Neural progenitor cell (in vitro differentiated cells): ENCODE measurements around the gene PRKAG2. TPM values are rescaled to one million over a fixed set of nuclear protein-coding genes. Genes with fewer than 3 reads are reported as not detected.

Experiments used
- DNase-seq: peaks from one replicate; pipeline ENCODE4 v3.0.0-alpha.2; 2016; ENCODE audit warnings: low spot score
- H2AFZ ChIP-seq: fragments of 200-600 bp; sonication (generic); replicated peaks from 2 replicates; pipeline ENCODE4 v1.6.1; 2016; ENCODE audit warnings: antibody characterized with exemption
- H3F3A ChIP-seq: fragments of 200-600 bp; sonication (generic); 2 replicates; pipeline ENCODE4 v1.6.1; 2016; ENCODE audit warnings: antibody characterized with exemption, low read depth
- H3K27ac ChIP-seq: fragments of 200-600 bp; sonication (generic); 2 replicates; pipeline ENCODE4 v1.5.1; 2016; ENCODE audit warnings: mild to moderate bottlenecking
- H3K27me3 ChIP-seq: fragments of 200-600 bp; sonication (generic); 2 replicates; pipeline ENCODE4 v1.6.1; 2016; ENCODE audit warnings: mild to moderate bottlenecking, moderate library complexity
- H3K36me3 ChIP-seq: fragments of 200-600 bp; sonication (generic); 2 replicates; pipeline ENCODE4 v1.5.1; 2016
- H3K4me1 ChIP-seq: fragments of 200-600 bp; sonication (generic); 2 replicates; pipeline ENCODE4 v1.6.1; 2016; ENCODE audit warnings: mixed run types
- H3K4me2 ChIP-seq: fragments of 200-600 bp; sonication (generic); 2 replicates; pipeline ENCODE4 v1.6.1; 2016
- H3K4me3 ChIP-seq: fragments of 200-600 bp; sonication (generic); 2 replicates; pipeline ENCODE4 v1.5.1; 2016
- H3K79me2 ChIP-seq: fragments of 200-600 bp; sonication (generic); 2 replicates; pipeline ENCODE4 v1.6.1; 2016; ENCODE audit warnings: low read depth
- H3K9ac ChIP-seq: fragments of 200-600 bp; sonication (generic); 2 replicates; pipeline ENCODE4 v1.6.1; 2016
- H3K9me3 ChIP-seq: fragments of 200-600 bp; sonication (generic); 2 replicates; pipeline ENCODE4 v1.5.1; 2016; ENCODE audit warnings: low read depth
- H4K20me1 ChIP-seq: fragments of 200-600 bp; sonication (generic); 2 replicates; pipeline ENCODE4 v1.6.1; 2016; ENCODE audit warnings: low read depth
- H3K27ac Mint-ChIP-seq: 3 replicates; pipeline ENCODE4 v1.8.0; 2021; ENCODE audit warnings: mixed read lengths
- H3K27me3 Mint-ChIP-seq: 2 replicates; pipeline ENCODE4 v1.8.0; 2022; ENCODE audit warnings: low read depth, mild to moderate bottlenecking, inconsistent platforms, moderate library complexity, mixed read lengths; ENCODE audit not compliant: insufficient read depth
- H3K36me3 Mint-ChIP-seq: 3 replicates; pipeline ENCODE4 v1.8.0; 2021; ENCODE audit warnings: mixed read lengths
- H3K4me1 Mint-ChIP-seq: 3 replicates; pipeline ENCODE4 v1.8.0; 2021; ENCODE audit warnings: mixed read lengths
- H3K4me3 Mint-ChIP-seq: 3 replicates; pipeline ENCODE4 v1.8.0; 2021; ENCODE audit warnings: mild to moderate bottlenecking, moderate library complexity, mixed read lengths
- H3K9me3 Mint-ChIP-seq: 3 replicates; pipeline ENCODE4 v1.8.0; 2020; ENCODE audit warnings: mixed read lengths
- EZH2 ChIP-seq: fragments of 200-600 bp; sonication (generic); IDR thresholded peaks from 2 replicates; pipeline ENCODE4 v1.6.1; 2017; ENCODE audit warnings: antibody characterized with exemption, mild to moderate bottlenecking, moderate library complexity
- EZH2phosphoT487 ChIP-seq: fragments of 200-600 bp; sonication (generic); IDR thresholded peaks from 2 replicates; pipeline ENCODE4 v1.6.1; 2017; ENCODE audit warnings: antibody characterized with exemption
- total RNA-seq: library from RNA; depleted of rRNA; stranded (reverse); fragments of >200 nt; gene quantifications from 2 replicates; pipeline ENCODE4 v1.2.3, GENCODE V29; 2015; ENCODE audit warnings: low replicate concordance
- TF ChIP-seq, protein P1 (sequence below): fragments of 200-600 bp; sonication (generic); IDR thresholded peaks from 2 replicates; pipeline ENCODE4 v1.5.1; 2017; ENCODE audit warnings: antibody characterized with exemption, mild to moderate bottlenecking

The PRKAG2 gene
- total RNA-seq, 1 donor from 2014 or later: 11.4 TPM

DNA sequence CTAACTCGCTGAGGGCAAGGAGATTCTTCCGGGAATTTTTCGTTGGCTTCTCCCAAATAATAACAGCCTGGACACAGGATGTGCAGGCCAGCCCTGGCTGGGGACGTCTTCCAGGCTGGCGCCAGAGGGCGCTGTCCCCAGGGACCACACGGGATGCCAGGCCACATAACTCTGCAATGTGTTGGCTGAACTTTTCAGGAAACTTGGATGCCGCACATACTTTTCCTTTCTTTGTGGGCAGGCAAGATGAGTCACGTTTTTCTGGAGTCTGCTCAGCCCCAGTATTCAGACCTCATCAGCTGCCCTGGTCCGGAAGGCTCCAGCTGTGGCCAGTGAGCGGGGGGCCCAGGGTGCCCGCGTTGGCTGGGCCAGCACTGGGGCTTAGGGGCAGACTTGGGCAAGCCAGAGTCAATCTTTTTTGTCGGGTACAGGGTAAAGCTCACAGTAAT lies 122.7 kb downstream of the PRKAG2 start:
- Histone ChIP-seq H3K9me3 (no peaks in the 10 kb centered on the region), H3K9ac (no peak overlapping the region), H3K36me3 (no peaks in the 10 kb centered on the region), H3K4me3 (no peak overlapping the region), H2AFZ (peak overlapping the region; percentile 71), H3F3A (no peaks in the 10 kb centered on the region), H3K27me3 (no peaks in the 10 kb centered on the region), H3K4me2 (no peak overlapping the region), H3K79me2 (no peaks in the 10 kb centered on the region), H3K4me1 (peaks cover 18% of the 10 kb centered on the region), H4K20me1 (no peaks in the 10 kb centered on the region), H3K27ac (no peak overlapping the region)
- H3K27me3 Mint-ChIP-seq: peaks cover 7% of the 10 kb centered on the region
- no peaks in the 10 kb centered on the region for H3K36me3 Mint-ChIP-seq
- peak; percentile 93 for DNase-seq
- TF ChIP-seq, protein P1, sequence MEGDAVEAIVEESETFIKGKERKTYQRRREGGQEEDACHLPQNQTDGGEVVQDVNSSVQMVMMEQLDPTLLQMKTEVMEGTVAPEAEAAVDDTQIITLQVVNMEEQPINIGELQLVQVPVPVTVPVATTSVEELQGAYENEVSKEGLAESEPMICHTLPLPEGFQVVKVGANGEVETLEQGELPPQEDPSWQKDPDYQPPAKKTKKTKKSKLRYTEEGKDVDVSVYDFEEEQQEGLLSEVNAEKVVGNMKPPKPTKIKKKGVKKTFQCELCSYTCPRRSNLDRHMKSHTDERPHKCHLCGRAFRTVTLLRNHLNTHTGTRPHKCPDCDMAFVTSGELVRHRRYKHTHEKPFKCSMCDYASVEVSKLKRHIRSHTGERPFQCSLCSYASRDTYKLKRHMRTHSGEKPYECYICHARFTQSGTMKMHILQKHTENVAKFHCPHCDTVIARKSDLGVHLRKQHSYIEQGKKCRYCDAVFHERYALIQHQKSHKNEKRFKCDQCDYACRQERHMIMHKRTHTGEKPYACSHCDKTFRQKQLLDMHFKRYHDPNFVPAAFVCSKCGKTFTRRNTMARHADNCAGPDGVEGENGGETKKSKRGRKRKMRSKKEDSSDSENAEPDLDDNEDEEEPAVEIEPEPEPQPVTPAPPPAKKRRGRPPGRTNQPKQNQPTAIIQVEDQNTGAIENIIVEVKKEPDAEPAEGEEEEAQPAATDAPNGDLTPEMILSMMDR: peak; percentile 97
- no peak for TF ChIP-seq EZH2phosphoT487
- H3K4me3 Mint-ChIP-seq: no peak overlapping the region
- peaks cover 32% of the 10 kb centered on the region for H3K4me1 Mint-ChIP-seq
- H3K27ac Mint-ChIP-seq: peak overlapping the region; percentile 87
- H3K9me3 Mint-ChIP-seq: no peaks in the 10 kb centered on the region

DNA sequence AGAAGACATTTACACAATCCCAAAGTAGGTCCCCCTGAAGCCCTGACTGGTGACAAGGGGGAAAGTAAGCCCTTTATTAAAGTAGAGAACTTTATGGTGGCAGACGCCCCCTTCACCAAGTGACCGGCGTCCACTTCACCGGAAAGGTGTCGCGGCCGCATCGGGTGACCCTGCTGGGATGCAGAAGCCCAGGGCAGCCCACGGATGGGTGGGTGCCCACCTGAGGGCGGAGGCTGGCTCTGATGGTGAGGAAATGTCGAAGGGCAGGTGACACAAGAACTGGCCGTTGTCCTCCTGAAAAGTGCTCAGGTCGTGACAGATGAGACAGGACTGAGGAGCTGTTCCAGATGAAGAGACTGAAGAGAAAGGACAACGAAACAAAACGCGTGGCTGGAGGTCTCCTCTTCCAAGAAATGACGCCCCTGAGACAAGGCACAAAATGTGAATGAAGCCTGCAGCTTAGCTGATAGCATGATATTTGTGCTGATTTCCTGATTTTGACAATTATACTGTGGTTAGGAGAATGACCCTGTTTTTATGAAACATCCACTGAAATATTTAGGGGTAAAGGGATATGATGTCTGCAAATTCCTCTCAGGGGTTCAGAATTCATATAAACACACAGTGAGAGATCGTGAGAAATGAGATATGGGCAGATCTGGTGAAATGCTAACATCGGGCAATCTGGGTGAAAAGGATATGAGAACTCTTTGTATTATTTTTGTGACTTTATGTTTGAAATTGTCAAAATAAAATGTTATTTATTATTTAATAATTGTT lies 123.9 kb downstream of the PRKAG2 start:
- H3K4me1 ChIP-seq: peaks cover 18% of the 10 kb centered on the region
- Mint-ChIP-seq H3K4me3 (no peak overlapping the region), H3K27me3 (peaks cover 7% of the 10 kb centered on the region), H3K36me3 (no peaks in the 10 kb centered on the region), H3K4me1 (peaks cover 32% of the 10 kb centered on the region), H3K27ac (no peak overlapping the region), H3K9me3 (no peaks in the 10 kb centered on the region)
- H3K9me3 ChIP-seq: no peaks in the 10 kb centered on the region
- no peak for TF ChIP-seq EZH2phosphoT487
- TF ChIP-seq, protein P1: no peak
- no peak for TF ChIP-seq EZH2
- H3K36me3 ChIP-seq: no peaks in the 10 kb centered on the region
- no peak overlapping the region for H3K27ac ChIP-seq
- no peak overlapping the region for H2AFZ ChIP-seq
- no peaks in the 10 kb centered on the region for H3F3A ChIP-seq
- DNase-seq: no peak
- H3K4me2 ChIP-seq: no peak overlapping the region
- no peaks in the 10 kb centered on the region for H3K79me2 ChIP-seq
- H3K4me3 ChIP-seq: no peak overlapping the region
- H3K9ac ChIP-seq: no peak overlapping the region
- no peaks in the 10 kb centered on the region for H3K27me3 ChIP-seq
- no peaks in the 10 kb centered on the region for H4K20me1 ChIP-seq

DNA sequence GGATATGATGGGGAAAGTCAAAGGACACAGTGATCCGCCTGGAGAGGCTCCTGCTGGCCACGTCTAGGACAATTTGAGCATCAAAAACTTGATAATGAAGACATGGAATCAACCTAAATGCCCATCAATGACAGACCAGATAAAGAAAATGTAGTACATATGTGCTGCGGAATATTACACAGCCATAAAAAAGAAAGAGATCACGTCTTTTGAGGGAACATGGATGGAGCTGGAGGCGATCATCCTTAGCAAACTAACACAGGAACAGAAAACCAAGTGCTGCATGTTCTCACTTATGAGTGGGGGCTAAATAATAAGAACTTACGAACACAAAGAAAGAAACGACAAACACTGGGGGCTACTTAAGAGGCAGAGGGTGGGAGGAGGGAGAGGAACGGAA lies 124.9 kb downstream of the PRKAG2 start:
- Histone ChIP-seq H3K27ac (no peak overlapping the region), H3K9ac (no peak overlapping the region), H4K20me1 (no peaks in the 10 kb centered on the region), H3K27me3 (no peaks in the 10 kb centered on the region), H3K79me2 (no peaks in the 10 kb centered on the region), H3F3A (no peaks in the 10 kb centered on the region), H2AFZ (no peak overlapping the region), H3K9me3 (no peaks in the 10 kb centered on the region), H3K36me3 (no peaks in the 10 kb centered on the region), H3K4me2 (no peak overlapping the region), H3K4me1 (peaks cover 10% of the 10 kb centered on the region), H3K4me3 (no peak overlapping the region)
- Mint-ChIP-seq H3K4me3 (no peak overlapping the region), H3K9me3 (no peaks in the 10 kb centered on the region), H3K27ac (no peak overlapping the region), H3K4me1 (peaks cover 22% of the 10 kb centered on the region), H3K36me3 (no peaks in the 10 kb centered on the region), H3K27me3 (peaks cover 4% of the 10 kb centered on the region)
- TF ChIP-seq EZH2phosphoT487: no peak
- TF ChIP-seq, protein P1: no peak
- TF ChIP-seq EZH2: no peak
- DNase-seq: no peak
